HG02571 (cell line): Measurements from ENCODE around the gene ATAD3B.
"Not testable (repeated sequence)": the region's sequence is repeated elsewhere in the genome, so short reads cannot be mapped to it uniquely, and the experiment has no call there.

Experiments
- ATAC-seq: cut with Tn5 transposase; IDR thresholded peaks from one replicate; pipeline ENCODE4 v1.9.1; 2021; ENCODE audit warnings: mild to moderate bottlenecking, moderate library complexity; ENCODE audit not compliant: unreplicated experiment

ATAD3B gene

DNA sequence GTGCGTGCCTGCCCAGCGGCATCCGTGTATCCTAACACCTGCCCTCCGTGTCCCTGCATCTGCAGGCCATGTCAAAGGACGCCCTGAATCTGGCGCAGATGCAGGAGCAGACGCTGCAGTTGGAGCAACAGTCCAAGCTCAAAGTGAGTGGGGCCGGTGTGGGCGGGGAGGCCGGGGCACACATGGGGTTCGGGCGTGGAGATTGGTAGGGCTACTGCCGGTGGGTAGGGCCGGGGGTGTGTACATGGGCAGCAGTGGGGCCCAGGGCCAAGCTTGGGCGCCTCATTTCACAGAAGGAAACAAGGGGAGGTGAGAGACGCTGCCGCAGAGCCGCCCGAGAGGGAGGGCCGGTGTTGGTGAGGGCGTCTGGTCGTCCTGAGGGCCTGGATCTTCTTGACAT, 20.9 kb upstream of the ATAD3B start:
- not testable (repeated sequence) for ATAC-seq

DNA sequence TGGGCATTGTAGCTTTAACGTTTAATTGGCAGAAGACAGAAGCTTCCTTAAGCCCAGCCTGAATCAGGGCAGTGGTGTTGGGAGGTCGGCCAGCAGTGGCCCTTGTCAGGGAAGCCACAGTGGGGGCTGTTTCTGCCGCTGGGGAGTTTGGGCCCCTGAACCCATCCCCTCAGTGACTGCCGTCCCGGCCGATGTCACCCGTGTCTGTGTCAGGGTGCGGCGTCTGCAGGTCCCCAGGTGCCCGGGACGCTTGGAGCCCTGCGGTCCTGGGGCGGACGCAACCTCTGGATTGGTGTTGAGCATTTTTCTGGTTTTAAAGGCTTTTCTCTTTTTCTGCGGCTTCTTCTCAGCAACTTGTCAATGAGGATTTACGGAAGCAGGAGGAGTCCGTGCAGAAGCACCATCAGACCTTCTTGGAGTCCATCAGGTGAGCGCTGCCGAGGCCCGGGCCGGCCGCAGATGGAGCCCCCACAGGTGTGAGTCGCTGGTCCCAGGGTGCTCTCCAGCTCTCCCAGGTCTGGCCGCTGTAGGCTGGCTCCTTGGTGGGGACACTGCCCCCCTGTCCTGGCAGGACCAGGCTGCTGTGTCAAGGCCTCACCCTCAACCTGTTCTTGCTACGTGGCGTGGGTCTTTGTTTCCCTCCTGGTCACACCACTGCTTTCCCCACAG, 19.7 kb upstream of the ATAD3B start:
- no peak for ATAC-seq

DNA sequence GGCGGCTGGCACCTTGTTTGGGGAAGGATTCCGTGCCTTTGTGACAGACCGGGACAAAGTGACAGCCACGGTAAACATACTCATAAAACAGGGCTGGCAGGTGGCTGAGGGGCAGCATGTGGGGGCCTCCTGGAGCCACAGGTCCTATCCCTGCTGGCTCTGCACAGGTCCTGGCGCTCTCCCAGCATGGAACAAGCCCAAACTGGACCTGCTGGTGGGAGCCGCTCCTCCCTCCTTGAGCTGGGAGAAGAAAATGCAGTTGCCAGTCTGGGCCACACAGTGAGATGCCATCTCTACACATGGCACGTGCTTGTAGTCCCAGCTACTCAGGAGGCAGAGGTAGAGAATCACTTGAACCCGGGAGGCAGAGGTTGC, 19.2 kb upstream of the ATAD3B start:
- ATAC-seq, result not testable (repeated sequence)

DNA sequence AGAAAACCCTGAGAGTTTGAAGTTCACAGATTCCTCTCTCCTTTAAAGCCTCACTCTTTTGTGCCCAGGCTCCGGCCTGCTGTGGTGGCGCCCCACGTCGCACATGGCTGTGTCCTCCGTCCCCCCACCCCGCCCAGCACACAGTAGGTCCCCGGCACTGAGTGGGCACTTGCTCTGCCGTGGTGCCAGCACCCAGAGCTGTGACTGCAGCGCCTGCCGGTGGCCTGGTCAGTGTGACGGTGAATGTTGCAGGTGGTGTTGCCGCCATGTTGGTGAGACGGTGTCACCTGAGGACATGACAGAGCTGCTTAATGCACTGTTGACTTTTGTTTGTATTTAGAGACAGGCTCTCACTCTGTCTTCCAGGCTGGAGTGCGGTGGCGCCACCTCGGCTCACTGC, 18.7 kb upstream of the ATAD3B start:
- ATAC-seq, result no peak

DNA sequence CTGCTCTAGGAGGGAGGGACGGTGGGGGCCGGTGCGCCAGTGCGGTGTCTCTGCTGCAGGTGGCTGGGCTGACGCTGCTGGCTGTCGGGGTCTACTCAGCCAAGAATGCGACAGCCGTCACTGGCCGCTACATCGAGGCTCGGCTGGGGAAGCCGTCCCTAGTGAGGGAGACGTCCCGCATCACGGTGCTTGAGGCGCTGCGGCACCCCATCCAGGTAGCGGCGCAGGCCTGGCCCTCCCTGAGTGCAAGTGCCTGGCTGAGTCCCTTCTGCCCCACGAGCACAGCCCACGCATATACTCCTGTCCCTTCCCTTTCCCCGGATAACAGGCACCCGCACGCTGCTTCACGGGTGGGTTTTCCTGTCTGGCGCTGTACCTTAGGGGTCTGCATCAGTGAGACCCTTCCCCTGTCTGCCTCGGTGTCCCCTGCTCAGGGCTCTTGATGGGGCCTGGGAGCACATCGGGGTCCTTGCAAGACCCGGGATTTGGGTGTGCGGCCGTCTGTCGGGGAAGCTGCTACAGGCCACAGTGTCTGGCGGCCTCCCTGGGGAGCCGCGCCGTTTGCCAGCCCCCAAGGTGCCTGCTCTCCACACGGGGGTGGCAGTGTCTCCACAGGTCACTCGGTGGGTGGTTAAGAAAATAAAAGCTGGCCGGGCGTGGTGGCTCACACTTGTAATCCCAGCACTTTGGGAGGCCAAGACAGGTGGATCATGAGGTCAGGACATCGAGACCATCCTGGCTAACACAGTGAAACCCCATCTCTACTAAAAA, 17.1 kb upstream of the ATAD3B start:
- ATAC-seq, result not testable (repeated sequence)

DNA sequence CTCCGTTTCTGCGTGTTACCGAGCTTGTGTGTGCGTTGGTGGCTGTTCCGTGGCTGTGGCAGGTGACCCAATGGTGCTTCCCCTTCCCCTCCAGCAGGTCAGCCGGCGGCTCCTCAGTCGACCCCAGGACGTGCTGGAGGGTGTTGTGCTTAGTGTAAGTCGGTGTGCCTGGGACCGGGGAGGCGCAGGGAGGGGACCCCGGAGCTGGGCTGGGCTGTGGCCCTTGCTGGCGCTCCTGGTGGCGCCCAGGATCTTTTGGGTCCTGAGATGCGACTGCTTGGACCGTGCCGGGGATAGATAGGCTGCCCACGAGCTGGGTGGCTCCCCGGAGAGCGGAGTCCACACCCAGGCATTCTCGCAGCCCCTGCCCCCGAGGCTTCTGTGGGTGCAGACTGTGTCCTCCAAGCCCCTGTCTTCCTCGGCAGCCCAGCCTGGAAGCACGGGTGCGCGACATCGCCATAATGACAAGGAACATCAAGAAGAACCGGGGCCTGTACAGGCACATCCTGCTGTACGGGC, 16.1 kb upstream of the ATAD3B start:
- no peak for ATAC-seq

DNA sequence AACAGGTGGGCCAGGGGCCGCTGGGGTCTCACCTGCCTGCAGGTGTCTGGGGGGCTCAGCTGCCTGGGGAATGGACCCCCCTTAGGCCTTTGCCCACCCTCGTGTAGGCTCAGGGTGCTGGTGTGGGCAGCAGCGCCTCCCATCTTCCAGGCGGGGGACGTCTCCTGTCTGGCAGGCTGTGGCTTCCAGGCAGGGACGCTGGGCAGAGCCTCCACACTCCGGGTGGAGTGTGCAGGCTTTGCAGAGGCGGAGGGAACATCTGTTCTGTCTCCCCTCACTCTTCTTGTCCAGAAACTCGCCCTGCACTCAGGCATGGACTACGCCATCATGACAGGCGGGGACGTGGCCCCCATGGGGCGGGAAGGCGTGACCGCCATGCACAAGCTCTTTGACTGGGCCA, 15.6 kb upstream of the ATAD3B start:
- not testable (repeated sequence) for ATAC-seq

DNA sequence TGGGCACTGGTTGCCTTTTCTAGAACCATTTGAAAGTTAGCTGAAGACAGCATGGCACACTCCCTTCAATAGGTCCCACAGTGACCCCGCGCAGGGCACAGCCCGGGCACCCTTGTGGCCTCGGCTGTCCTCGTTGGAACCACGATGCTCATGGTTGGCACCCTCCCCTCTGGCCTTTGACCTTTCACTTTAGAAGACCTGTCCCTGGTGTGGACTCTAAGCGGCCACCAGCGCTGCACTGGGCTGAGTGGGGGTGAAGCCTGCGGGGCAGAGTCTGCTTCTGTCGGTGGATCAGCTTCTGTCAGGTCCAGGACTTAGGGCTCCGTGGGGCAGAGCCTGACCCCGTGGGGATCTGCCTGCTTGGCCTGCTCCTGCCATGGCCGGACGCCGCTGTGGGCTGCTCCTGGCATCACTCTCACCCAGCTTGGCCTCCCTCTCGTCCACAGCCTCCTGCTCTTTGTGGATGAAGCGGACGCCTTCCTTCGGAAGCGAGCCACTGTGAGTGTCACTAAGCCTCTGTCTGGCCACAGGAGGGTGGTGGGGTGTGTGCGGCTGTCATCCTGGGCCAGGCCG, 14.8 kb upstream of the ATAD3B start:
- ATAC-seq, result not testable (repeated sequence)

DNA sequence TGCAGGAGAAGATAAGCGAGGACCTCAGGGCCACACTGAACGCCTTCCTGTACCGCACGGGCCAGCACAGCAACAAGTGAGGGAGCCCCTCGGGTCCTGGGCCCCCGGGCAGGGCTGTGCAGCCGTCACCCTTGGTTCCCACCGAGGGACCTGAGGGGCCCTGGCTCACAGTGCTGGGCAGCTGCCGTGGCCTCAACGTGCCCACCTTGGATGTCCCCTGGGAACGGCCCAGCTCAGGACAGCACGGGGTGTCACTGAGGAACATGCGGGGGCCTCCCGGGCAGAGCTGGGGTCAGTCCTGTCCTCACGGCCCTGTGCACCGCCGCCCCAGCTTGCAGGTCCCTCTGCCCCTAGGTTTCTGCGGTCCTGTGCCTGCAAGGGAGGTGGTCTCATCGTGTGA, 12.4 kb upstream of the ATAD3B start:
- ATAC-seq, result not testable (repeated sequence)

DNA sequence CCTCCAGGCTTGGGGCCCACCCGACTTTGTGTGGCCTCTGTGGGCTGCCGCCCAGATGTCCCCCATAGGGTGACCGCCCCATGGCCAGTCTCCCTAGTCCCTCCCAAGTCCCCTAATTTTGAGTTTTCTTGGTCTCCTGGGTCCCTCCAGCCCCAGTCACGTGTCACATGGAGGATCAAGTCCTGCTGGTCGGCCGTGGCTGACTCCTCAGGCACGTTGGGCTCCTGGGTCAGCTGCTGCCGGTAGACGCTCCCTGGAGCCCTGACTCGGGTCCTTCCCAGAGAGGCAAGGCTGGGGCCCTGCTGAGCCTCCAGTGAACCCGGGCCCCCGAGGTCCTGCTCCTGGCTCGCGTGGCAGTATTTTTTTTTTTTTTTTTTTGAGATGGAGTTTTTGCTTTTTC, 11.9 kb upstream of the ATAD3B start:
- ATAC-seq, result not testable (repeated sequence)

DNA sequence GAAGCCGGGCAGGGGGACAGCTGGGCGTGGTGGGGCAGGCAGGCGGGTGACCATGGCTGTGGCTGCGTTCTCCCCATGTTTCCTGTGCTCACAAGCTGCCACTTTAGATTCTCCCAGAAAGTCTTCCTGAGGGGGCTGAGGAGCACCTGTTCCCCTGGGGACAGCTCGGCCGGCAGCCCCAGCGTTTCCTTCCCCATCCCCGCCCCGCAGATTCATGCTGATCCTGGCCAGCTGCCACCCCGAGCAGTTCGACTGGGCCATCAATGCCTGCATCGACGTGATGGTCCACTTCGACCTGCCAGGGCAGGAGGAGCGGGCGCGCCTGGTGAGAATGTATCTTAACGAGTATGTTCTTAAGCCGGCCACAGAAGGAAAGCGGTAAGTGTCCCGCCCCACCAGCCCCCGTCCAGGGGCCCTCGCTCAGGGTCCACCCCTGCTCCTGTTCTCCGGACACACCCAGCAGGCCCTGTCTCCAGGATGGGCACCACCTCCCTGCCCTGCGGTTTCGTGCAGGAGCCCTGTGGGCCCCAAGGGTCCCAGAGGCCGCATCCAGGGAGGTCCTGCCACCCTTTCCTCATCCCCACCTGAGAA, 10.9 kb upstream of the ATAD3B start:
- no peak for ATAC-seq

DNA sequence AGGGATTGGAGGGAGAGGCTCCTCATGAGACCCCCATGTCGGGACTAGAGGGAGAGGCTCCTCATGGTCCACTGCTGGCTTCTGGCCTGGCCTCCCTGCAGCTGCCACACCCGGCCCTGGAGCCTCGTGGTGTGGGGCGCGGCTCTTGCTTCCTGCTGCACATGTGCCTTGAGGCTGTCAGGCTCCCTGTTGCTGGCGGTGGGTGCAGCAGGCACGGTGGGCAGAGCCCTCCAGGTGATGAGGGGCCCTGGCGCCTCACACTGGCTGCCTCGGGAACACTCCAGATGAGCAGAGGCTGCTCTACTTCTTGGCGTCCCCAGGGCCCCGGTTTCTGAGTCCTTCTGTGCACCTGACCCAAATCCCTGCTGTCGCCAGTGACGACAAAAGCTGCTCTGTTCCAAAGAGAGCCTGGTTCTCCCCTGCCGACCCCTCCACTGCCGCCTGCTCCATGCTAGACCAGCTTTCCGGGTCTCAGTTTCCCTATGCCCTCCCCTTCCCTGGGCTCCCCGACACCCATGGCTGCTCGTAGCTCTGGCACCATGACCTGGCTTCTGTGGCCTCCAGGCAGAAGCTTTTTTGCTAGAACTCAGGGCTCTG, 9.7 kb upstream of the ATAD3B start:
- ATAC-seq, result no peak

DNA sequence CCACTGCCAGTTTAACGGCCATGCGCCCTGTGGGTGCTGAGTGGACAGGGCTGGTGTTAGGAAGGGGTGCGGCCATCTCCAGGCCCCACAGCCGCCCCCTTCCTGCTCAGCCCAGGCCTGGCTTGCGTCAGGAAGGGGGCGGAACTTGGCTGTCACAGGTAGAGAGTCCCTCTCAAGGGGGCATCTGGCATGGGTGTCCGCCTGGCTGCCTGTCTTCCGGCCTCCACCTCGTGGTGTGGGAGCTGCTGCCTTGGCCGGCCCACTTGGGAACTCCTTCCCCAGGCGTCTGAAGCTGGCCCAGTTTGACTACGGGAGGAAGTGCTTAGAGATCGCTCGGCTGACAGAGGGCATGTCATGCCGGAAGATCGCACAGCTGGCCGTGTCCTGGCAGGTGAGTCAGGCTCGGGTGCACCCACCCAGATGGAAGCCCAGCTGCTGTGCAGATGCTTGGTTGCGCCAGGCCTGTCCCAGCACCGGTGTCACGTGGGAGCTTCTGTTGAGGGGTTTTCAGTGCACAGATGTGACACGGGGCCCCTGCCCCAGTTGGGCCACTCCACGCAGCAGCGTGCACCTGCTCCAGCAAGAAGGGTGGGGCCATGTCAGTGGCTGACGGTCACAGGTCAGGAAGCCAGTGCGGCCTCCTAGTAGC, 9.1 kb upstream of the ATAD3B start:
- no peak for ATAC-seq

DNA sequence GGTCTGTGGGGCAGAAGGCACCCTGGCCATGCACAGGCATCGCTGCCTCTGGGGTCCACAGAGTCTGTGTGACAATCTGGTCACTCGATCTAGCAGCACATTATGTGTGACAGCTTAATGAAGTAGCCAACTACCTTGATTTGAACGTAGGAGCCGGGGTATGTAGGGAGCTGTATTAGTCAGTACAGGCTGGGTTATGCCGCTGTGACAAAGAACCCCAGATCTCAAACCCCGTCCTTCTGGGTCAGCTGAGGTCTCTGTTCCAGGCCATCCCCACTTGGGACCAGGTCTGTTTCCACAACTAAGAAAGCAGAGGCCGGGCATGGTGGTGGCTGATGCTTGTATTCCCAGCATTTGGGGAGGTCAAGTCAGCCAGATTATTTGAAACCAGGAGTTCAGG, 8.3 kb upstream of the ATAD3B start:
- ATAC-seq, result no peak

DNA sequence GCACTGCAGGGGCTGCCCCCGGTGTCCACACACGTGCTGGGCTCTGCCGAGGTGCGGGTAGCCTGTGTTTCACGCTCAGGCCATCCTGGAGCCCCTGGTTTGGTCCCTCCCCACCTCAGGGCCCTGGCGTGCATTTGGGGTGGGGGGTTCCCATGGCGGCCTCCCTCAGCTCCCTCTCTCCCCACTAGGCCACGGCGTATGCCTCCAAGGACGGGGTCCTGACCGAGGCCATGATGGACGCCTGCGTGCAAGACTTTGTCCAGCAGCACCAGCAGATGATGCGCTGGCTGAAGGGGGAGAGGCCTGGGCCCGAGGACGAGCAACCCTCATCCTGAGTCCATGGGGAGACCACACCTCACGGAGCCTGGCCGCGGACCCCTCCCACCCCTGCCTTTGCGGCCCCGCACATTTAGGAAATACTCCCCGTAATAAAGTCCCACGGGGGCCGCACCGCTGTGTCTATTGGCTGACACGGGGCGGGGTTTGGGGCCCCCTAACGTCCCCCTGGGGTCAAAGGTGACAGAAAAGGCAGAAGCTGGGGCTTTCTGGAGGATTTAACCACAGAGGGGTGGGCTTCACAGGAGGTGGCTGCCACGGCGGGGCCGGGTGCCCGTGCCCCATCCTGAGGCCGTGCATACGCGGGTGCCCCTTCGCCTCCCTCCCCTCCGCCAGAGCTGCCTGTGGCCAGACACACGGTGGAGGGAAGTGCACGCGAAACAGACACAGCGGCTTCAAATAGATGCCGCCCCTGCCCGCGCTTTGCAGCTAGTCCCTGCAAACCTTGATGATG, 3.2 kb upstream of the ATAD3B start:
- ATAC-seq, result not testable (repeated sequence)

DNA sequence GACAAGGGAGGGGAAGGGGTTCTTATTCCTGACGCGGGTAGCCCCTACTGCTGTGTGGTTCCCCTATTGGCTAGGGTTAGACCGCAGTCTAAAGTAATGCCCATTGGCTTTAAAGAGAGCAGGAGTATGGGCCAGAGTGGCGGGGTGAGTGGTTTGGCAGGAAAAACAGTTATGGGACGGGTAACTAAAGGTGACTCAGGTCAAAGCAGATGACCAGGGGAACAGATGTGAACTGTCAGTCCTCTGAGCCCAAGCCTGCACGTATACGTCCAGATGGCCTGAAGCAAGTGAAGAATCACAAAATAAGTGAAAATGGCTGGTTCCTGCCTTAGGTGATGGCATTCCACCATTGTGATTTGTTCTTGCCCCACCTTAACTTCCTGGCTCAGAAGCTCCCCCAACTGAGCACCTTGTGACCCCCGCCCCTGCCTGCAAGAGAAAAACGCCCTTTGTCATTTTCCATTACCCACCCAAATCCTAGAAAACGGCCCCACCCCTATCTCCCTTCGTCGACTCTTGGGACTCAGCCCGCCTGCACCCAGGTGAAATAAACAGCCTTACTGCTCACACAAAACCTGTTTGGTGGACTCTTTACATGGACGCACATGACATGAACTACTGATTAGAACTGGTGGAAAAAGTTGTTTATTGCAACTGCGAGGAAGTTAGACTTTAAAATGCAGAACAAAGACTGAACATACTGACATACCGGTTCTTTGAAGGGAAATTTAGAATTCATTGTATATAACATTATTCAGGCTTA, 758 bp upstream of the ATAD3B start:
- no peak for ATAC-seq

DNA sequence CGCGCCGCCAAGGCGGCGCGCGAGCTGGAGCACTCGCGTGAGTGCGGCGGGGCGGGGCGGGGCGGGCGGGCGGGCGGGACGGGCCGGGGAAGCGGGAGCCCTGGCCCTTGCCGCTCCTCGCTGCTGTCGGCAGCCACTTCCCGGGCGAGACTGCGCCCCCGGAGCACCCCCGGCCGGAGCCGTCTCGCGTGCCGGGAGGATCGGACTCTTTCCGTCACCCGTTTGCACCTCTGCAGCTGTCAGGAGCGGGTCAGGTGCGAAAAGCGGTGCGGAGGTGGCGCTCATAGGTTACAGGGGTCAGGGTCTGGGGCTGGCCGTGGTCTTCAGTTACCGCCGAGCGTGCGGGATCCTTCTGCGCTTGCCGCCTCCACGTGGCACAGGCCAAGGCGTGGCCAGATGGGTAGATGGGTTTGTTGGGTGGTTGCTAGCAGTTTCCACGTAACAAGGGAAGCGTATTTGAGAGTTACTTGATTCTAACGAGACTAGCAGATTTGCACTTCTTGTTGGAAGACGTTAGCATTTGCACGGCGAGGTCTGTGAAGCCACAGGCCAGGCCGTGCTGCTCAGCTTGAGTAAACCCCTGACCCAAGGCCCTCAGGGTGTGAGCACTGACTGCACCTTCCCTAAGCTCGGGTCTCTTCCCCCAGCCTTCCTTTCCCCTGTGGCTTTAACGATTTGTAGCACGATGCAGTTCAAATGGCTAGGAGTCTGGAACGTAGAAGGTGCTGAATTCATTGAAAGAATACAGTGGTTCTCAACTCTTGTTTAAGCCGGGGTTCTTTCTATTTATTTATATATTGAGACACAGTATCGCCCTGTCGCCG, 700 bp downstream of the ATAD3B start:
- peak; percentile 21 for ATAC-seq

DNA sequence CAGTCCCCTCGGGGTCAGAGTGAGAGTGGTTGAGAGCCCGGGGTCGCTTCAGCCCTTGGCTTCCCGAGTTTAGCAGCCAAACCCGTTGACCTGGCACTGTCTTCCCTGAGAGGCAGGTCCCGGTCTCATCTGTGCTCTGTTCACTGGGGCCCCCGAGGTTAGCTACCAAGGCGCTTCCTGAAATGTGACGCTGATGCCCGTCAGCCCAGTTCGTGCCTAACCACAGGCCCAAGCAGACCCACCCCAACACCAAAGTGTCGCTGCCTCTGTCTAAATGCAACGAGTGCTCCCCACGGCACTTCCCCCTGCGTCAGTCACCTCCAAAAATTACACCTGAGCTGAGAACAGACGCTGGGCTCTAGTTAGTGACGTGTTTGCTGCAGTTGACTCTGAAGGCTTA, 4.4 kb downstream of the ATAD3B start:
- ATAC-seq, result not testable (repeated sequence)
